LNCAP (cell line): Measurements from ENCODE around the gene DOK3.

Experiments
- CTCF ChIP-seq: fragments of 450-650 bp; IDR thresholded peaks from 2 replicates; pipeline ENCODE4 v1.5.1; 2017; ENCODE audit warnings: mild to moderate bottlenecking

Gene DOK3

GRCh38 chr5:177530638-177531037 is 21.0 kb upstream of the DOK3 start:
- TF ChIP-seq CTCF = no peak

- no peak for TF ChIP-seq CTCF
Measured at GRCh38 chr5:177529247-177530203, 19.9 kb upstream of the DOK3 start.

GRCh38 chr5:177528631-177529030 is 19.0 kb upstream of the DOK3 start:
- TF ChIP-seq CTCF = no peak

- TF ChIP-seq CTCF = no peak
Measured at GRCh38 chr5:177527595-177527994, 18.0 kb upstream of the DOK3 start.

- TF ChIP-seq CTCF = no peak
Measured at GRCh38 chr5:177526791-177527190, 17.2 kb upstream of the DOK3 start.

- TF ChIP-seq CTCF = no peak
Measured at GRCh38 chr5:177526191-177526590, 16.6 kb upstream of the DOK3 start.

- no peak for TF ChIP-seq CTCF
Measured at GRCh38 chr5:177524941-177525655, 15.5 kb upstream of the DOK3 start.
